Activated naive CD4-positive, alpha-beta T cell (primary cell): ENCODE data around the gene STK16.
A peak's percentile ranks its signal among the peaks of the same experiment; 100 is the strongest.
"Not testable (repeated sequence)": the region's sequence is repeated elsewhere in the genome, so short reads cannot be mapped to it uniquely, and the experiment has no call there.

Experiments used
- DNase-seq, 4 experiments: peaks; one replicate each; lab custom pipeline; 2025; lab: John Stamatoyannopoulos, UW

STK16 gene

GRCh38 chr2:219271021-219271420 lies 25.7 kb downstream of the STK16 start:
- no peak for DNase-seq

GRCh38 chr2:219272356-219272755 lies 27.1 kb downstream of the STK16 start:
- DNase-seq, result no peak

GRCh38 chr2:219272995-219273394 lies 27.7 kb downstream of the STK16 start:
- DNase-seq, result no peak

- DNase-seq, result no peak
Measured at GRCh38 chr2:219273937-219274336, 28.7 kb downstream of the STK16 start.

GRCh38 chr2:219274361-219274921 lies 29.2 kb downstream of the STK16 start:
- DNase-seq, result no peak

- DNase-seq, result peak; percentile 33 to 60 (median 56)
Measured at GRCh38 chr2:219277703-219278654, 32.7 kb downstream of the STK16 start.

- DNase-seq, result no peak
Measured at GRCh38 chr2:219278655-219279150, 33.4 kb downstream of the STK16 start.

GRCh38 chr2:219279151-219279915 lies 34.1 kb downstream of the STK16 start, which contains the start of gene DNAJB2:
Gene DNAJB2 (plus strand): TSS chr2:219279366. CDS start chr2:219279834, 468 bp downstream.
- peak; percentile 92 to 98 (median 96) for DNase-seq

GRCh38 chr2:219279916-219280516 lies 34.7 kb downstream of the STK16 start:
- no peak for DNase-seq

GRCh38 chr2:219280651-219281050 lies 35.4 kb downstream of the STK16 start:
- no peak for DNase-seq

GRCh38 chr2:219281588-219281987 lies 36.3 kb downstream of the STK16 start:
- no peak for DNase-seq

GRCh38 chr2:219282375-219282774 lies 37.1 kb downstream of the STK16 start:
- no peak for DNase-seq

GRCh38 chr2:219282943-219283581 lies 37.8 kb downstream of the STK16 start:
- DNase-seq, result no peak

- no peak for DNase-seq
Measured at GRCh38 chr2:219284501-219285372, 39.5 kb downstream of the STK16 start.

- no peak for DNase-seq
Measured at GRCh38 chr2:219285373-219285735, 40.1 kb downstream of the STK16 start.

- DNase-seq, result no peak
Measured at GRCh38 chr2:219285894-219286425, 40.7 kb downstream of the STK16 start.

- DNase-seq, result no peak
Measured at GRCh38 chr2:219286436-219287115, 41.3 kb downstream of the STK16 start.

- DNase-seq, result not testable (repeated sequence)
Measured at GRCh38 chr2:219287116-219287440, 41.8 kb downstream of the STK16 start.

- DNase-seq, result no peak
Measured at GRCh38 chr2:219287580-219288265, 42.4 kb downstream of the STK16 start.
